ENCODE measurements around the gene MFAP2.
"Not testable (repeated sequence)": the region's sequence is repeated elsewhere in the genome, so short reads cannot be mapped to it uniquely, and the experiment has no call there.

DNA sequence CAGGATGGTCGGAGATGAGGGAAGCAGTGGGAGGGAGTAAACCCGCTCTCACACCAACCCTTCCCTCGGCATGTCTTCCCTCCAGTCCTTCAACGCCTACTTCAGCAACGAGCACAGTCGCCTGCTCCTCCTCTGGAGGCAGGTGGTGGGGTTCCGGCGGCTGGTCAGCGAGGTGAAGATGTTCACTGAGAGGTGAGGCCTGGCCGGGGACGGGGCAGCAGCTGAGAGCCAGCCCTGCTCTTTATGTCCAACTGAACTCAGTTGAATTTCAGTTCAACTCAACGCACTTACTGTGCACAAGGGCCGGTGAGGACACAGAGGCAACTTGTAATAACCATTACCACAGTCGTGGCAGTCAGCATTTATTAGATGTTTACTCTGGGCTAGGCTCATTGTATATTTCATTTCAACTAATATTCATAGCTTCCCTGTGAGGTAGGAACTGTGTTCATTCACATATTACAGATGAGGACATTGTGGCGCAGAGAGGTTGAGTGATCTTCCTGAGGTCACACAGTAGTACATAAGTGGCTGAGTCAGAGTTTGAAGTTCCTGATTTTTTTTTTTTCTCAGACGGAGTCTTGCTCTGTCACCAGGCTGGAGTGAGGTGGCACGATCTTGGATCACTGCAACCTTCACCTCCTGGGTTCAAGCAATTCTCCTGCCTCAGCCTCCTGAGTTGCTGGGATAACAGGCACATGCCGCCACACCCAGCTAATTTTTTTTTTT lies 49.0 kb downstream of the MFAP2 start:
- TF ChIP-seq, protein P1, sequence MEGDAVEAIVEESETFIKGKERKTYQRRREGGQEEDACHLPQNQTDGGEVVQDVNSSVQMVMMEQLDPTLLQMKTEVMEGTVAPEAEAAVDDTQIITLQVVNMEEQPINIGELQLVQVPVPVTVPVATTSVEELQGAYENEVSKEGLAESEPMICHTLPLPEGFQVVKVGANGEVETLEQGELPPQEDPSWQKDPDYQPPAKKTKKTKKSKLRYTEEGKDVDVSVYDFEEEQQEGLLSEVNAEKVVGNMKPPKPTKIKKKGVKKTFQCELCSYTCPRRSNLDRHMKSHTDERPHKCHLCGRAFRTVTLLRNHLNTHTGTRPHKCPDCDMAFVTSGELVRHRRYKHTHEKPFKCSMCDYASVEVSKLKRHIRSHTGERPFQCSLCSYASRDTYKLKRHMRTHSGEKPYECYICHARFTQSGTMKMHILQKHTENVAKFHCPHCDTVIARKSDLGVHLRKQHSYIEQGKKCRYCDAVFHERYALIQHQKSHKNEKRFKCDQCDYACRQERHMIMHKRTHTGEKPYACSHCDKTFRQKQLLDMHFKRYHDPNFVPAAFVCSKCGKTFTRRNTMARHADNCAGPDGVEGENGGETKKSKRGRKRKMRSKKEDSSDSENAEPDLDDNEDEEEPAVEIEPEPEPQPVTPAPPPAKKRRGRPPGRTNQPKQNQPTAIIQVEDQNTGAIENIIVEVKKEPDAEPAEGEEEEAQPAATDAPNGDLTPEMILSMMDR (IDR thresholded peaks at IDR 0.05) = not testable (repeated sequence)
- TF ChIP-seq POLR2A, EP300 (IDR thresholded peaks at IDR 0.05): not testable (repeated sequence)

All from tibial nerve (tissue), 4 donors.